Heart left ventricle (tissue), 16 donors: ENCODE results near the gene TAF5L. TPM values are rescaled to one million over a fixed set of nuclear protein-coding genes. Genes with fewer than 3 reads are reported as not detected.

ENCODE experiments used
- ATAC-seq, 4 donors: fragments of 200-7000 bp; cut with Tn5 transposase; one replicate each; pipeline ENCODE4 v1.9.1; 2020 to 2022; ENCODE audit warnings: moderate library complexity in 4 of 4, mild to moderate bottlenecking in 3 of 4, moderate number of reproducible peaks in 1 of 4
- DNase-seq, 5 donors: peaks; one replicate each; pipeline ENCODE4 v3.0.0-alpha.2; 2020
- H3K27ac ChIP-seq, 12 donors: fragments of 200-600 bp; sonication (generic) in 4 of 12; one replicate each; pipeline versions ENCODE4 v1.5.0 to v1.8.0; 2016 to 2022; ENCODE audit warnings: mild to moderate bottlenecking in 2 of 12
- H3K27me3 ChIP-seq, 9 donors: fragments of 200-600 bp; sonication (generic) in 2 of 9; one replicate each; pipeline versions ENCODE4 v1.5.1 to v1.8.0; 2016 to 2022; ENCODE audit warnings: mild to moderate bottlenecking in 3 of 9
- H3K36me3 ChIP-seq, 9 donors: fragments of 200-600 bp; sonication (generic) in 2 of 9; one replicate each; pipeline versions ENCODE4 v1.5.0 to v1.8.0; 2018 to 2022; ENCODE audit warnings: mild to moderate bottlenecking in 2 of 9
- H3K4me1 ChIP-seq, 12 donors: fragments of 200-600 bp; sonication (generic) in 4 of 12; one replicate each; pipeline versions ENCODE4 v1.5.0 to v1.8.0; 2016 to 2022; ENCODE audit warnings: mild to moderate bottlenecking in 3 of 12
- H3K4me3 ChIP-seq, 12 donors: fragments of 200-600 bp; sonication (generic) in 4 of 12; one replicate each; pipeline versions ENCODE4 v1.5.0 to v1.8.0; 2017 to 2022; ENCODE audit warnings: mild to moderate bottlenecking in 9 of 12, moderate library complexity in 4 of 12
- H3K9me3 ChIP-seq, 12 donors: fragments of 200-600 bp; sonication (generic) in 4 of 12; one replicate each; pipeline versions ENCODE4 v1.5.0 to v1.8.0; 2016 to 2022; ENCODE audit warnings: mild to moderate bottlenecking in 1 of 12
- CTCF ChIP-seq, 12 donors: fragments of 200-600 bp; sonication (generic) in 4 of 12; IDR thresholded peaks; one replicate each; pipeline versions ENCODE4 v1.5.0 to v1.8.0; 2018 to 2022; ENCODE audit warnings: antibody characterized with exemption in 12 of 12, mild to moderate bottlenecking in 5 of 12
- POLR2A ChIP-seq, 2 donors: fragments of 450-650 bp; IDR thresholded peaks; one replicate each; pipeline ENCODE4 v1.6.1; 2017; ENCODE audit warnings: antibody characterized with exemption in 2 of 2, mild to moderate bottlenecking in 2 of 2, moderate library complexity in 2 of 2
- WGBS, 4 donors: extraction: QIAGEN DNeasy Blood & Tissue Kit in 2 of 4; methylation state at CpG; one replicate each; pipeline versions ENCODE4 v1.1.5 to v1.1.7; 2013 to 2018; 5-methylcytosine and 5-hydroxymethylcytosine counted together
- intact Hi-C, 10 donors: fragments of 100-400 bp; cut with DNase I; formaldehyde crosslinking; loops; one replicate each; pipeline versions ENCODE4 v1.11.1 to v1.14.2; 2022
- long read RNA-seq, 3 donors: library from polyadenylated mRNA; unstranded; transcript quantifications; one replicate each; pipeline ENCODE4 v2.0.0, GENCODE V29; 2020 to 2021
- polyA plus RNA-seq, 2 donors: library from polyadenylated mRNA; stranded (reverse); fragments of 200-250 nt; gene quantifications; one replicate each; pipeline ENCODE4 v1.2.3, GENCODE V29; 2013
- total RNA-seq, 9 donors: library from RNA; depleted of rRNA in 2 of 9; stranded (reverse); fragments of >200 nt in 2 of 9; fragmentation: NEBNext Ultra II Directional in 3 of 9; extraction: Animal tissue kit (Norgen Biotek cat#: 25700) in 3 of 9; gene quantifications; one replicate each; pipeline versions ENCODE4 v1.1.0 to v1.2.4, GENCODE V29; 2016 to 2023
- donor health status: ischemic (EF 13 %, LVEDD 7.1; RV severe dilation, severe dysfunction).
- donor health status: healthy with polysubstance abuse.
- donor health status: DM: no; HTN: yes; CAD: no.
- donor health status: DM: no; HTN: no; CAD: no.
- donor health status: ischemic (EF 25% LVEDD 6.9; RV normal size, moderate dysfunction).
- donor health status: ischemic (EF 25% LVEDD 5.7; RV mildly dilated, moderate dysfunction).
- donor health status: healthy.
- donor health status: DM: yes; HTN: yes; CAD: no.
- donor health status: ischemic (EF 35%, LVEDD 5.7; RV mildly dilated, moderate dysfunction).
- donor health status: nonischemic (EF 11% LVEDD 7.7; RV severe dilation, severe dysfunction).
- donor health status: DM: yes; HTN: yes; CAD: no.
- donor health status: PGD.
- donor health status: ischemic (EF 29% LVEDD 5.4; RV normal size, mild dysfunction).
- donor health status: nonischemic (EF 23%, LVEDD 6.1; RV moderate dilation, normal function).

The TAF5L gene
- total RNA-seq (10 to 100 TPM in 6 of 9 donors, 1 to 10 TPM in 3; 7.1 to 15.4 (median 11.1) TPM), polyA plus RNA-seq (10 to 100 TPM in 1 of 2 donors, 1 to 10 TPM in 1; 4.4 to 14.4 TPM)
- long read RNA-seq, donor 1, full-length matches to known transcripts = 2 of 5 reads
- long read RNA-seq, donor 1, partial matches to known transcripts = 0 of 5 reads
- long read RNA-seq, donor 1, other reads (novel, unspliced or antisense) = 3 of 5 reads
- long read RNA-seq, donor 2, full-length matches to known transcripts = 1 of 5 reads
- long read RNA-seq, donor 2, partial matches to known transcripts = 0 of 5 reads
- long read RNA-seq, donor 2, other reads (novel, unspliced or antisense) = 4 of 5 reads
- long read RNA-seq, donor 3, full-length matches to known transcripts = 1 of 7 reads
- long read RNA-seq, donor 3, partial matches to known transcripts = 1 of 7 reads
- long read RNA-seq, donor 3, other reads (novel, unspliced or antisense) = 5 of 7 reads

- 0 to 3% (median 1%) methylated on average over 16 to 97 of the region's 97 CpGs for WGBS, 4 donors
- Histone ChIP-seq H3K9me3 (no peaks in the 10 kb centered on the region), H3K27me3 (no peaks in the 10 kb centered on the region), H3K36me3 (peaks cover 0 to 8% (median 0%) of the 10 kb centered on the region in 9 donors), H3K4me3 (peak within 1 kb of the TSS; percentile 80 to 98 (median 95)), H3K4me1 (peaks cover 2 to 50% (median 37%) of the 10 kb centered on the region in 12 donors), H3K27ac (peak within 1 kb of the TSS; percentile 80 to 97 (median 88))
- ATAC-seq = peak; percentile 91 to 98 (median 98)
- intact Hi-C loops = loop anchor here (1.0 to 2.0 kb wide), 4 partner anchors 67 to 117 kb away; partner anchors contain the start of genes ABCB10 (in 9 of the 10) and NUP133 (in 1 of the 10)
- TF ChIP-seq POLR2A (IDR thresholded peaks at IDR 0.05) (peak in 1 of 2 donors; percentile 74), CTCF (IDR thresholded peaks at IDR 0.05) (peak in 2 of 12 donors; percentile 13 to 27)
- peak; percentile 89 to 94 (median 93) for DNase-seq
Measured at GRCh38 chr1:229625915-229626831, at the start of gene TAF5L, which contains the start of gene URB2. Gene TAF5L (minus strand): TSS chr1:229626122. CDS start chr1:229614482, 11,640 bp downstream. Gene URB2 (plus strand): TSS chr1:229626247. CDS start chr1:229627634, 1,387 bp downstream.

- Histone ChIP-seq H3K9me3 (peaks cover 0 to 8% (median 0%) of the 10 kb centered on the region in 12 donors), H3K27me3 (no peaks in the 10 kb centered on the region), H3K4me1 (no peaks in the 10 kb centered on the region), H3K4me3 (no peak overlapping the region), H3K36me3 (no peaks in the 10 kb centered on the region), H3K27ac (no peak overlapping the region)
- ATAC-seq (no peak), DNase-seq (no peak)
- intact Hi-C loops = no loop called here
- TF ChIP-seq POLR2A (IDR thresholded peaks at IDR 0.05) = no peak
- TF ChIP-seq CTCF (IDR thresholded peaks at IDR 0.05) = no peak
Measured at GRCh38 chr1:229675396-229675795, 49.5 kb upstream of the TAF5L start.

- no peak for DNase-seq
- 59 to 81% (median 73%) methylated on average over 4 to 5 of the region's 5 CpGs for WGBS, 4 donors
Measured at GRCh38 chr1:229674042-229674441, 48.1 kb upstream of the TAF5L start.

More at GRCh38 chr1:229674042-229674441, 48.1 kb upstream of the TAF5L start:
- Histone ChIP-seq H3K27me3 (no peaks in the 10 kb centered on the region), H3K9me3 (no peaks in the 10 kb centered on the region), H3K4me3 (no peak overlapping the region), H3K4me1 (peaks cover 0 to 5% (median 0%) of the 10 kb centered on the region in 12 donors), H3K27ac (no peak overlapping the region), H3K36me3 (no peaks in the 10 kb centered on the region)
- no peak for ATAC-seq
- no peak for TF ChIP-seq POLR2A (IDR thresholded peaks at IDR 0.05)
- TF ChIP-seq CTCF (IDR thresholded peaks at IDR 0.05) = no peak
- intact Hi-C loops = no loop called here
